GM18867 (cell line): ENCODE measurements around the gene BPIFB2.
"Not testable (repeated sequence)": the region's sequence is repeated elsewhere in the genome, so short reads cannot be mapped to it uniquely, and the experiment has no call there.

Source experiments
- ATAC-seq: cut with Tn5 transposase; IDR thresholded peaks from one replicate; pipeline ENCODE4 v1.9.1; 2021; ENCODE audit warnings: mild to moderate bottlenecking, moderate library complexity; ENCODE audit not compliant: unreplicated experiment

The BPIFB2 gene, protein sequence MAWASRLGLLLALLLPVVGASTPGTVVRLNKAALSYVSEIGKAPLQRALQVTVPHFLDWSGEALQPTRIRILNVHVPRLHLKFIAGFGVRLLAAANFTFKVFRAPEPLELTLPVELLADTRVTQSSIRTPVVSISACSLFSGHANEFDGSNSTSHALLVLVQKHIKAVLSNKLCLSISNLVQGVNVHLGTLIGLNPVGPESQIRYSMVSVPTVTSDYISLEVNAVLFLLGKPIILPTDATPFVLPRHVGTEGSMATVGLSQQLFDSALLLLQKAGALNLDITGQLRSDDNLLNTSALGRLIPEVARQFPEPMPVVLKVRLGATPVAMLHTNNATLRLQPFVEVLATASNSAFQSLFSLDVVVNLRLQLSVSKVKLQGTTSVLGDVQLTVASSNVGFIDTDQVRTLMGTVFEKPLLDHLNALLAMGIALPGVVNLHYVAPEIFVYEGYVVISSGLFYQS

GRCh38 chr20:33007376-33008335, at the start of gene BPIFB2:
TSS of gene BPIFB2 (plus strand) at chr20:33007704. CDS start at chr20:33008575, 871 bp downstream.
- no peak for ATAC-seq

DNA sequence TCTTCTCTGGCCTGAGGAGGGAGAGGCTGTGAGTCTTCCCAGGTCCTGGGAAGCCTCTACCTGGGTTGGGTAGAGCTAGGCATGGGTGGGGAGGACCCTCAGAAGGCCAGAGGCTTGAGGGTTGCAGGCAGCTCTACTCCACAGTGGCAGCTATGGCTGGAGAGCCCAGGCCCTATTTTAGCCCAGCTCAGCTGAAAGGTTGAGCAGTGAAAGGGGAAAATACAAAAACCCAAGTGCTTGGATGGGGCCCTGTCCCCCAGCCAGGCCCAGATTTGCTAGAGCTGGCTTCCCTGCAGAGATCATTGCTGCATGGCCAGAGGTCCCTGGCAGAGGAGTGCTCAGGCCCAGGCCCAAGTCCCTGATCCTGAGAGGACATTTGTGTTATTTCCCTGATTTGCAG, 48.9 kb upstream of the BPIFB2 start:
- no peak for ATAC-seq

GRCh38 chr20:32959351-32960221, 47.9 kb upstream of the BPIFB2 start:
- no peak for ATAC-seq

DNA sequence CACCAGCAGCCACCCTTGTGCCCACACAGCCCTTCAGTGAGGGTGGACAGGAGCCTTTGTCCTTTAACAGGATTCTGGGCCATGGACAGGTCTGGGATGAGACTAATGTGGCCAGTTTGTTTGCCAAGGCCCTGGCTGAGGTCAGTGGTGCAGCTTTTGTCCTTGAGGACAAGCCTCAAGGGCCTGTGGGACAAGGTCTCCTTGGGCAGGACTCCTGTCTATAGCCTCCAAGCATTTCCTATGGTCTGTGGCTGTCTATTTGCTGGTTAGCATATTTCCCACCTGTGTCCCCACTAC, 47.3 kb upstream of the BPIFB2 start:
- ATAC-seq = no peak

DNA sequence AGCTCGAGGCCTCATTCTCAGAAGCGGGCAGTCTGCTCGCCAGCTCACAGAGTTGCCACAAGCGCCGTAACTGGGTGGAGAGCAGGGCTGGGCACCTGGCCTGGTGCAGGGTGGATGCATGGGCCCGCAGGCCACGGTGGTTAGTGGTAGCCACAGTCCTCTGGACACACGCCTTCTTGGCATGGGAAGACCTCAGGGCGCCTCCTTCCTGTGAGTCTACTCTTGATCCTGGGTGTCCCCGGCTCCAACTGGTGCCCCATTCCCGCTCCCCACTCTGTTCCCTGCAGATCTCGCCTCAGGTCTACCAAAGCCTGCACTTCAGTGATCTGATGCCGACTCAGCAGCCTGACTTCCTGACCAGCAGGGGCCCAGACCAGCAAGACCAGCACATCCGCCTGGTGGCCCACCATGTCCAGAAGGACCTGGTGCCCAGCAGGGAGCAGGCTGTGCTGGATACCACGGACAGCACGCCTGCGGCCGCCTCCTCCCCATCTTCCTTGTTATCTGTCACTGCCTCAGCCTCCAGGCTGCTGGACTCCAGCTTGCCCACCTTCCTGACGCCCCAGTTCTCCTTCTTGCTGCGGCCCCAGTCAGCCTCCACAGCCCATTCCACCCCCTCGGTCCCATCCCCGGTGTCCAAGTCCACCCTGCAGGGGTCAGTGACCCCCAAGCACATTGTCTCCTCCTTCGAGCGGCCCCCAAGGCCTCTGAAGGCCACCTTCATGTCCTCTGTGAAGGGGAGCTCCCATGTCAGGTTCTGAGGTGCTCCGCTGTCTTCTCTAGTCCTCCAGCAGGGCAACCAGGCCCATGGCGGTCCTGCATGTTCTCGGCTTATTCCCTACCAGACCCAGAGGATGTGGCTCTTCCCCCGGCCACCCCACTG, 46.4 kb upstream of the BPIFB2 start:
- ATAC-seq = no peak

DNA sequence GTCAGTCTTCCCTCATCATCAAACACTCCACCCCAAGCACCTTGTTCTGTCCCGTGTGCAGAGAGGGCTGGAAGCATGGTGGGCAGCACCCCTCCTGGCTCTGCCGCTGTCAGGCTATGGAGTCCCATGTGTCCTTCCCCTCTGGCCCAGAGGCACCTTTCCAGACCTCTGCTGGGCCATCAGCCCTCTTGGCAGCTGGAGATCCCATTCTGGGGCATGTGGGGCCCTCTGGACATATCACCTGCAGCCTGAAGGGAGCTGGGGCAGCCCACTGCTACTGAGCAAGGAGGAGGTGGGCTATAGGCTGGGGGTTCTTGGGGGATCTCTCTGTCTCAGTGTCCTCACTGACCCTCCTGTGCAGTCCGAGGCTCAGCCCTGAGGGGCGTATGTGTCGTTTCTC, 45.5 kb upstream of the BPIFB2 start:
- ATAC-seq = no peak

DNA sequence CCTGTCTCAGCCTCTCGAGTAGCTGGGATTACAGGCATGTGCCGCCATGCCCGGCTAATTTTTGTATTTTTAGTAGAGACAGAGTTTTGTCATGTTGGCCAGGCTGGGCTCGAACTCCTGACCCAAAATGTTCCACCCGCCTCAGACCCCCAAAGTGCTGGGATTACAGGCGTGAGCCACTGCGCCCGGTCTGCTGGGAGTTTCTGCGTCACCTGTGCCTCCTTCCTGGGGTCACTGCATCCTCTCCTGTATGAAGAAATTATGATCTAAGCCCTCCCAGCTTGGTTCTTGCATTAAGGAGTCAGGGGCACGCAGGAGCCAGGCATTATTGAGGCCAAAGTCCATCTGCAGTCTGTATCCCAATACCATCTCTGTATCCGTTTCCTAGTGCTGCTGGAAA, 44.9 kb upstream of the BPIFB2 start:
- ATAC-seq = not testable (repeated sequence)

- ATAC-seq = no peak
These were observed 44.3 kb upstream of the BPIFB2 start for GRCh38 chr20:32963176-32963575.

DNA sequence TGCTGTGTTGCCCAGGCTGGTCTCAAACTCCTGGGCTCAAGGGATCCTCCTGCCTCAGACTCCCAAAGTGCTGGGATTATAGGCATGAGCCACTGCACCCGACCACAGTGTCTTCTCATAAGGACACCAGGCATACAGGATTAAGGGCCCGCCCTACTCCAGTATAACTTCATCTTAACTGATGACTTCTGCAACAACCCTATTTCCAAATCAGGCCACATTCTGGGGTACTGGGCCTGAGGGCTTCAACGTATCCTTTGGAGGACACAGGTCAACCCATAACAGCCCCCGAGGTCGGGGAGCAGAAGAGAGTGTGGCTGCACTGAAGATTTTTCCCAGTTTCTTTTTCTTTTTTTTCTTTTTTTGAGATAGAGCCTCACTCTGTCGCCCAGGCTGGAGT, 42.9 kb upstream of the BPIFB2 start:
- no peak for ATAC-seq

- ATAC-seq = no peak
These were observed 42.4 kb upstream of the BPIFB2 start for GRCh38 chr20:32965115-32965514.

- ATAC-seq = no peak
These were observed 41.7 kb upstream of the BPIFB2 start for GRCh38 chr20:32965581-32966373.

GRCh38 chr20:32966382-32966781, 41.1 kb upstream of the BPIFB2 start:
- ATAC-seq = no peak

GRCh38 chr20:32966881-32967781, 40.4 kb upstream of the BPIFB2 start:
- ATAC-seq = no peak

- ATAC-seq = no peak
These were observed 39.5 kb upstream of the BPIFB2 start for GRCh38 chr20:32967961-32968457.

DNA sequence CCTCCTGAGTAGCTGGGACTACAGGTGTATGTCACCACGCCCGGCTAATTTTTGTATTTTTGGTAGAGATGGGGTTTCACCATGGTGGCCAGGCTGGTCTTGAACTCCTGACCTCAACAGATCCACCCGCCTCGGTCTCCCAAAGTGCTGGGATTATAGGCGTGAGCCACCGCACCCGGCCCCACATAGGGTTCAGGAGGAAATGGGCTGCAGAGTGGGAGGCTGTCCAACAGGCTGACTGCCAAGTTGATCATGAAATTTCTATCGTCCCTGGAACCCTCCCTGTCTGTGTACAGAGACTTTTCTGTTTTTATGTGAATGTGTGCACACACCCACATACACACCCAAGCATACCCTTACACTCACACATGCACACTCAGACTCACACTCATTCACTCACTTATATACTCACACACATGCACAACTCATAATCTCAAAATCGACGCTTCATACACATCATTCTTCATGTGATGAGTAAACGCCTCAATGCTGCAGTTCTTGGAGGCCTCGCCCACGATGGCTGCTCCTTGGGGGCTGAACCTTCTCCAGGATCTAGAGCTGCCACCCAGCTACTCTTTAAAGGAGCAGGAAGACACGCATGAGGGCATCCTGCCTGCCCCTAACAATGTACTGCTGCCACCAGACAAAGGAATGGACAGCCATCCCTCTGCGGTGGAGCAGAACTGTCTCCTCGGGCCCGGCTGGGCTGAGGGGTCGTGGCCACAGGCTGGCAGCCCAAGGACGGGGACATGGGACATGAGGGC, 38.8 kb upstream of the BPIFB2 start:
- ATAC-seq = no peak

- no peak for ATAC-seq
These were observed 38.0 kb upstream of the BPIFB2 start for GRCh38 chr20:32969356-32970114.
